Spleen (tissue), 7 donors: ENCODE results near the gene NFS1.
"Not testable (repeated sequence)": the region's sequence is repeated elsewhere in the genome, so short reads cannot be mapped to it uniquely, and the experiment has no call there.

Source experiments
- POLR2A ChIP-seq, 3 donors: fragments of 450-650 bp; IDR thresholded peaks; one replicate each; pipeline ENCODE4 v1.5.1; 2017; ENCODE audit warnings: antibody characterized with exemption in 3 of 3, mild to moderate bottlenecking in 1 of 3
- POLR2AphosphoS5 ChIP-seq, 3 donors: sonication (generic); formaldehyde crosslinking; IDR thresholded peaks; one replicate each; pipeline ENCODE4 v1.5.1; 2017; ENCODE audit warnings: antibody characterized with exemption in 3 of 3
- TF ChIP-seq, protein P1 (sequence below), 11 experiments: fragments of 200-600 bp in 7 of 11; fragments of 450-650 bp in 4 of 11; sonication (generic) in 4 of 11; IDR thresholded peaks in 8 of 11; conservative IDR thresholded peaks in 3 of 11; 1 replicate in 7 of 11; 2 replicates in 4 of 11; pipeline versions ENCODE4 v1.4.0 to v1.8.0; 2016 to 2021; ENCODE audit warnings: antibody characterized with exemption in 11 of 11, inconsistent platforms in 4 of 11, mild to moderate bottlenecking in 1 of 11
- donor health status: DM: no; HTN: no; CAD: no; lungs with moderate emphysema.
- donor health status: DM: no; HTN: no; CAD: no.
- donor health status: DM: no; HTN: no; CAD: no.

- TF ChIP-seq, protein P1, sequence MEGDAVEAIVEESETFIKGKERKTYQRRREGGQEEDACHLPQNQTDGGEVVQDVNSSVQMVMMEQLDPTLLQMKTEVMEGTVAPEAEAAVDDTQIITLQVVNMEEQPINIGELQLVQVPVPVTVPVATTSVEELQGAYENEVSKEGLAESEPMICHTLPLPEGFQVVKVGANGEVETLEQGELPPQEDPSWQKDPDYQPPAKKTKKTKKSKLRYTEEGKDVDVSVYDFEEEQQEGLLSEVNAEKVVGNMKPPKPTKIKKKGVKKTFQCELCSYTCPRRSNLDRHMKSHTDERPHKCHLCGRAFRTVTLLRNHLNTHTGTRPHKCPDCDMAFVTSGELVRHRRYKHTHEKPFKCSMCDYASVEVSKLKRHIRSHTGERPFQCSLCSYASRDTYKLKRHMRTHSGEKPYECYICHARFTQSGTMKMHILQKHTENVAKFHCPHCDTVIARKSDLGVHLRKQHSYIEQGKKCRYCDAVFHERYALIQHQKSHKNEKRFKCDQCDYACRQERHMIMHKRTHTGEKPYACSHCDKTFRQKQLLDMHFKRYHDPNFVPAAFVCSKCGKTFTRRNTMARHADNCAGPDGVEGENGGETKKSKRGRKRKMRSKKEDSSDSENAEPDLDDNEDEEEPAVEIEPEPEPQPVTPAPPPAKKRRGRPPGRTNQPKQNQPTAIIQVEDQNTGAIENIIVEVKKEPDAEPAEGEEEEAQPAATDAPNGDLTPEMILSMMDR (IDR thresholded peaks at IDR 0.05 in 8 of 11, conservative IDR thresholded peaks at IDR 0.05 in 3 of 11) = not testable (repeated sequence)
- TF ChIP-seq POLR2A, POLR2AphosphoS5 (IDR thresholded peaks at IDR 0.05): not testable (repeated sequence)
Measured at GRCh38 chr20:35685368-35685767, 13.8 kb downstream of the NFS1 start.
